T-helper 2 cell treated with Interferon-gamma antibody and Interleukin-4, amounts not matched to agents 5 μg/mL and 100 μg/mL, for 36 hours (primary cell): ENCODE results near the gene HNRNPF.
A peak's percentile ranks its signal among the peaks of the same experiment; 100 is the strongest.
"Not testable (repeated sequence)": the region's sequence is repeated elsewhere in the genome, so short reads cannot be mapped to it uniquely, and the experiment has no call there.

Experiments used
- DNase-seq: peaks from one replicate; pipeline ENCODE4 v3.0.0; 2021; ENCODE audit warnings: low spot score
- H3K27ac Mint-ChIP-seq: one replicate; pipeline ENCODE4 v1.8.0; 2021; ENCODE audit warnings: mild to moderate bottlenecking, mixed read lengths
- H3K27me3 Mint-ChIP-seq: one replicate; pipeline ENCODE4 v1.8.0; 2021; ENCODE audit warnings: low read depth, mixed read lengths
- H3K36me3 Mint-ChIP-seq: one replicate; pipeline ENCODE4 v1.8.0; 2021; ENCODE audit warnings: low read depth, mixed read lengths
- H3K4me1 Mint-ChIP-seq: one replicate; pipeline ENCODE4 v1.8.0; 2021; ENCODE audit warnings: low read depth, mixed read lengths
- H3K4me3 Mint-ChIP-seq: one replicate; pipeline ENCODE4 v1.8.0; 2022; ENCODE audit warnings: mild to moderate bottlenecking, moderate library complexity, mixed read lengths
- H3K9me3 Mint-ChIP-seq: one replicate; pipeline ENCODE4 v1.8.0; 2021; ENCODE audit warnings: mixed read lengths

Gene HNRNPF

DNA sequence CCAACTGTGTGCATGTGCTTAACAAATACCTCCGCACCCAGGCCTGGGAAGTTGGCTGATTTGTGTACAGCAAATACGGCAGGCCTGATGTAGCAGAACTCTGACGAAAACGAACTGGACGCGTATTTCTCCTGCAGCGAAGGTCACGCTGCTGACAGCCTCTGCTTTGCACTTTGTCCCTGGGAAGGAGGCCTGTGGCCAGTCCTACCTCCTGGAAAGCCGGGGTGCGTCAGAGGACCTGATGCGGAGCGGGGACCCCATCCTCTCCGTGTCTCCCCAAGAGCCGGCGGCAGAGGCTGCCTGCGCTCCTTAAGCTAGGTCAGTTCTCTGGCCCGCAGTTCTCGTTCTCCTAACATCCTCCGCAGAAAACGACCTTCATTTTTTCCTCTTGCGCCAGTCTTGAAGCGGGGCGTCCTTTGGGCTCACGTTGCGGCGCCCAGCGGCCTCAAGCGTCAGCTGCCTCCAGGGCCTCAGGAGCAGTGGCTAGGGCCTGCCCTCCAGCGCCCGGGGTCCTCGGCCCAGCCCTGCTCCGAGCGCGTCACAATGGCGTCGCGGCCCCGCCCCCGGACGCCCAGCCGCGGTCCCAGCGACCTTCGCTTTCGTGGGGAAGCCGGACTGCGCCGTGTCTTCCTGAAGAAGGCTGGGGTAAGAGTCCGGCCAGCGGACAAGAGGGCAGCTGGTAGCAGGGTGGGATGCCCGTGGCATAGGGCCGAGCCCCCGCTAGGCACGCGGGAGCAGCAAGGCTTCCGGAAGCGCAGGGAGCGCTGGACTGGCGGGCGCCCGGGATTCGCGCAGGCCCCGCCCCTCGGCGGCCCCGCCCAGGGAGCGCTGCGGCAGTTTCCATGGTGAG is 27.5 kb upstream of the HNRNPF start, which contains the start of gene ZNF487:
Gene ZNF487 (plus strand): TSS at position 821 of the 850 bp plus-strand sequence. CDS start 38,703 bp downstream, outside the sequence.
- peaks cover 9% of the 10 kb centered on the region for H3K36me3 Mint-ChIP-seq
- peak within 1 kb of the TSS; percentile 91 for H3K4me3 Mint-ChIP-seq
- peak within 1 kb of the TSS; percentile 96 for H3K27ac Mint-ChIP-seq
- H3K9me3 Mint-ChIP-seq: no peaks in the 10 kb centered on the region
- peaks cover 11% of the 10 kb centered on the region for H3K4me1 Mint-ChIP-seq
- DNase-seq: peak; percentile 90
- H3K27me3 Mint-ChIP-seq: no peaks in the 10 kb centered on the region

- no peak overlapping the region for H3K27ac Mint-ChIP-seq
- no peaks in the 10 kb centered on the region for H3K27me3 Mint-ChIP-seq
- H3K36me3 Mint-ChIP-seq: peaks cover 5% of the 10 kb centered on the region
- peaks cover 11% of the 10 kb centered on the region for H3K4me1 Mint-ChIP-seq
- no peak overlapping the region for H3K4me3 Mint-ChIP-seq
- DNase-seq: no peak
- no peaks in the 10 kb centered on the region for H3K9me3 Mint-ChIP-seq
These were observed 22.1 kb upstream of the HNRNPF start for GRCh38 chr10:43430926-43431663.

DNA sequence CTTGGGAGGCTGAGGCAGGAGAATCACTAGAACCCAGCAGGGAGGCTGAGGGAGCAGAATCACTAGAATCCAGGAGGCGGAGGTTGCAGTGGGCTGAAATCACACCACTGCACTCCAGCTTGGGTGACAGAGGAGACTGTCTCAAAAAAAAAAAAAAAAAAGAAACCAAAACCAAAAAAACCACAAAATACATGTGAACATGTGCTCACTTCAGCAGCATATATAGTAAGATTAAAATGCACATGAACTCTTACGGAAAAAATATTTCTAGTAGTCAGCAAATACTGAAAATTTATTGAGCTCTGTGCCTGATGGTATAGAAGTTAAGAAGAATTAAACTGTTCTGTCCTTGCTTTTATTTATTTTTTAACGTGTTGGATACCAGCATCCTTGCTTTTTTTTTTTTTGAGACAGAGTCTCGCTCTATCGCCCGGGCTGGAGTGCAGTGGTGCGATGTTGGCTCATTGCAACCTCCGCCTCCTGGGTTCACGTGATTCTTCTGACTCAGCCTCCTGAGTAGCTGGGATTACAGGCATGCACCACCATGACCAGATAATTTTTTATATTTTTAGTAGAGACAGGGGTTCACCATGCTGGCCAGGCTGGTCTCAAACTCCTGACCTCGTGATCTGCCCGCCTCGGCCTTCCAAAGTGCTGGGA is 18.3 kb upstream of the HNRNPF start:
- Mint-ChIP-seq H3K36me3 (no peaks in the 10 kb centered on the region), H3K27me3 (no peaks in the 10 kb centered on the region), H3K4me3 (peak overlapping the region; percentile 62), H3K27ac (peak overlapping the region; percentile 85), H3K9me3 (no peaks in the 10 kb centered on the region), H3K4me1 (peaks cover 16% of the 10 kb centered on the region)
- peak; percentile 31 for DNase-seq

DNA sequence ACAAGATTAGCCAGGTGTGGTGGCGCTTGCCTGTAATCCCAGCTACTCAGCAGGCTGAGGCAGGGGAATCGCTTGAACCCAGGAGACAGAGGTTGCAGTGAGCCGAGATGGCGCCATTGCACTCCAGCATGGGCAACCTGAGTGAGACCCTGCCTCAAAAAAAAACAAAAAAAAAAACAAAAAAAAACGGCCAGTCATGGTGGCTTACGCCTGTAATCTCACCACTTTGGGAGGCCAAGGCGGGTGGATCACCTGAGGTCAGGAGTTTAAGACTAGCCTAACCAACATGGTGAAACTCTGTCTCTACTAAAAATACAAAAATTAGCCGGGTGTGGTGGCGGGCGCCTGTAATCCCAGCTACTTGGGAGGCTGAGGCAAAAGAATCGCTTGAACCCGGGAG is 17.5 kb upstream of the HNRNPF start:
- H3K4me1 Mint-ChIP-seq: peaks cover 20% of the 10 kb centered on the region
- H3K27ac Mint-ChIP-seq, H3K9me3 Mint-ChIP-seq, H3K27me3 Mint-ChIP-seq, DNase-seq, H3K36me3 Mint-ChIP-seq, H3K4me3 Mint-ChIP-seq: not testable (repeated sequence)

- DNase-seq: no peak
- H3K4me1 Mint-ChIP-seq: peaks cover 35% of the 10 kb centered on the region
- no peak overlapping the region for H3K27ac Mint-ChIP-seq
- no peaks in the 10 kb centered on the region for H3K27me3 Mint-ChIP-seq
- peaks cover 4% of the 10 kb centered on the region for H3K9me3 Mint-ChIP-seq
- H3K4me3 Mint-ChIP-seq: no peak overlapping the region
- H3K36me3 Mint-ChIP-seq: no peaks in the 10 kb centered on the region
These were observed 15.4 kb upstream of the HNRNPF start for GRCh38 chr10:43424416-43424815.

- not testable (repeated sequence) for DNase-seq, H3K27me3 Mint-ChIP-seq, H3K36me3 Mint-ChIP-seq, H3K9me3 Mint-ChIP-seq
- Mint-ChIP-seq H3K4me3 (peak overlapping the region; percentile 44), H3K27ac (peak overlapping the region; percentile 26), H3K4me1 (peaks cover 42% of the 10 kb centered on the region)
These were observed 13.0 kb upstream of the HNRNPF start for GRCh38 chr10:43421944-43422343.

DNA sequence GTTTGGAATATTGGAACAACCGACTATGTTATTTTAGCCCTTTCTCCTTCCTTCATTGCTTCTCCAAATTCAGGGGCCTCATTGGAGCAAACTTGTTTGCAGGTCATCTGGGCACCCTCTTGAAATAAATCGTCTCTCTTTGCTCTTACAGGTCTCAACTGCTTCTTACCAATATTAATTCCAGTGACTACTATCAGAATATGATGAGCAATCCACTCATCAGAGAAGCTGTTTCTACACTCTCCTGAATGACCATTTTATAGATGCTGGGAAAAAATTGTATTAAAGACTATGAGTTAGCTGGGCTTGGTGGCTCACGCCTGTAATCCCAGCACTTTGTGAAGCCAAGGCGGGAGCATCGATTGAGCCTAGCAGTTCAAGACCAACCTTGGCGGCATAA is 12.5 kb upstream of the HNRNPF start:
- no peak for DNase-seq
- H3K27me3 Mint-ChIP-seq: no peaks in the 10 kb centered on the region
- peak overlapping the region; percentile 26 for H3K27ac Mint-ChIP-seq
- H3K4me1 Mint-ChIP-seq: peaks cover 42% of the 10 kb centered on the region
- H3K36me3 Mint-ChIP-seq: no peaks in the 10 kb centered on the region
- peaks cover 4% of the 10 kb centered on the region for H3K9me3 Mint-ChIP-seq
- H3K4me3 Mint-ChIP-seq: peak overlapping the region; percentile 44

- Mint-ChIP-seq H3K27me3 (no peaks in the 10 kb centered on the region), H3K4me1 (peaks cover 42% of the 10 kb centered on the region), H3K9me3 (peaks cover 4% of the 10 kb centered on the region), H3K36me3 (no peaks in the 10 kb centered on the region), H3K27ac (peak overlapping the region; percentile 98), H3K4me3 (peak overlapping the region; percentile 91)
- DNase-seq: no peak
These were observed 12.2 kb upstream of the HNRNPF start for GRCh38 chr10:43421201-43421507.

DNA sequence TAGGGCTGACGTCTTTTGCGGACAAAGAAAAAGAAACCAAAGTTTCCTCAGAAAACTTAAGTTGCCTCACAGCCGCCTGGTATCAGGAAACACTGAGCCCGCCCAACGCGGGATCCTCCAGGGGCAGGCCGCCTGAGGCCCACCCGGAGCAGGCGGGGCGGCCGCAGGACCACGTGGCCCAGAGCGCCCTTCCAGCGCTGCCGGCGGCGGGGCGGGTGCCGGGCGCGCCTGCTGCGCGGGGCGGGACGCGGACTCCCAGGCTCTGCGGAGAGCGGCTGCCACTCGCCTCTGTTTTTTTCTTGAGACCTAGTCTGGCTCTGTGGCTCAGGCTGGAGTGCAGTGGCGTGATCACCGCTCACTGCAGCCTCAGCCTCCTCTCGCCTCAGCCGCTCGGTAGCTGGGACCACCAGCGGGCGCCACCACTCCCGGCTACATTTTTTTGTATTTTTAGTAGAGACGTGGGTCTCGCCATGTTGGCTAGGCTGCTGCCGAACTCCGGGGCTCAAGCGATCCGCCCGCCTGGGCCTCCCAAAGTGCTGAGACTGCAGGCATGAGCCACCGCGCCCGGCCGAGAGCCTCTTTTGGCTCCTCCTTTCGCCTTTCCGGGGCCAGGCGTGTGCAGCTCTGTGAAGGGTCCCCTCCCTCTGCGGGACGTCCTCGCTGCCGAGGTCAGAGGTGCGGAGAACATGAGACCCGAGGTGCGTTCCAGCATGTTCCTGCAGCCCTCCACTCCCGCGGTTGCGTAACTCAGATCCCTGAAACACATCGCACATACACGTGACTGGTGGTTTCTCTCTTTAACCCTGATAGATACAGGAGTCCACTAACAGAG is 11.6 kb upstream of the HNRNPF start:
- H3K4me3 Mint-ChIP-seq: peak overlapping the region; percentile 91

DNA sequence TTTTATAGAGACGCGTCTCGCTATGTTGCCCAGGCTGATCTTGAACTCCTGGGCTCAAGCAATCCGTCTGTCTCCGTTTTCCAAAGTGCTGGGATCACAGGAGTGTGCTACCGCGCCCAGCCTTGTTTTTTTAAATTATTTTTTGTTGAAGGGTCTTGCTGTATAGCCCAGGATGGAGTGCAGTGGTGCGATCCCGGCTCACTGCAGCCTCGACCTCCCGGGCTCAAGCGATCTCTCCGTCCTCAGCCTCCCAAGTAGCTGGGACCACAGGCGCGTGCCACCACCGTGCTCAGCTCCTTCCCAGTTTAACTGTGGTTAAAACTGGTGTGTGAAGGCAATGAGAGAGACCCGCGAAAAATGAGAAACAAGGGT is 11.0 kb upstream of the HNRNPF start:
- Mint-ChIP-seq H3K4me1 (peaks cover 36% of the 10 kb centered on the region), H3K27me3 (no peaks in the 10 kb centered on the region)

More for the DNA sequence above, 11.6 kb upstream of the HNRNPF start:
- Mint-ChIP-seq H3K27ac (peak overlapping the region; percentile 98), H3K4me1 (peaks cover 37% of the 10 kb centered on the region), H3K9me3 (peaks cover 4% of the 10 kb centered on the region), H3K27me3 (no peaks in the 10 kb centered on the region), H3K36me3 (no peaks in the 10 kb centered on the region)
- DNase-seq: peak; percentile 87

GRCh38 chr10:43417950-43418768 is 9.2 kb upstream of the HNRNPF start:
- Mint-ChIP-seq H3K4me3 (peak overlapping the region; percentile 60), H3K36me3 (no peaks in the 10 kb centered on the region), H3K4me1 (peaks cover 38% of the 10 kb centered on the region), H3K27ac (peak overlapping the region; percentile 91), H3K27me3 (no peaks in the 10 kb centered on the region), H3K9me3 (peaks cover 4% of the 10 kb centered on the region)
- DNase-seq: peak; percentile 52

More for the DNA sequence above, 11.0 kb upstream of the HNRNPF start:
- peak overlapping the region; percentile 92 for H3K27ac Mint-ChIP-seq
- peaks cover 4% of the 10 kb centered on the region for H3K9me3 Mint-ChIP-seq
- H3K4me3 Mint-ChIP-seq: peak overlapping the region; percentile 73
- no peaks in the 10 kb centered on the region for H3K36me3 Mint-ChIP-seq
- DNase-seq: no peak

DNA sequence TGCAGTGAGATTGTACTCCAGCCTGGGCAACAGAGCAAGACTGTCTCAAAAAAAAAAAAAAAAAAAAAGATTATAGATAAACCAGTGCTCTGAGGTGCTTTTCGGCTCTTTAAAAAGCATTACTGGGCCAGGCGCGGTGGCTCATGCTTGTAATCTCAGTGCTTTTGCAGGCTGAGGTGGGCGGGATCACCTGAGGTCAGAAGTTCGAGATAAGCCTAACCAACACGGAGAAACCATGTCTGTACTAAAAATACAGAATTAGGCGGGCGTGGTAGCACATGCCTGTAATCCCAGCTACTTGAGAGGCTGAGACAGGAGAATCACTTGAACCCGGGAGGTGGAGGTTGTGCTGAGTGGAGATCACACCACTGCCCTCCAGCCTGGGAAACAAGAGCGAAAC is 6.6 kb upstream of the HNRNPF start:
- Mint-ChIP-seq H3K27ac (no peak overlapping the region), H3K9me3 (peaks cover 4% of the 10 kb centered on the region), H3K36me3 (no peaks in the 10 kb centered on the region)

GRCh38 chr10:43411536-43411935 is 2.5 kb upstream of the HNRNPF start:
- Mint-ChIP-seq H3K27me3 (no peaks in the 10 kb centered on the region), H3K4me3 (no peak overlapping the region), H3K9me3 (no peaks in the 10 kb centered on the region), H3K4me1 (peaks cover 13% of the 10 kb centered on the region), H3K36me3 (peaks cover 17% of the 10 kb centered on the region), H3K27ac (no peak overlapping the region)
- no peak for DNase-seq

More for the DNA sequence above, 6.6 kb upstream of the HNRNPF start:
- Mint-ChIP-seq H3K4me1 (peaks cover 31% of the 10 kb centered on the region), H3K27me3 (no peaks in the 10 kb centered on the region), H3K4me3 (no peak overlapping the region)
- DNase-seq: no peak
